GM18499 (cell line): Measurements from ENCODE around the gene ZNF543.

ENCODE experiments used
- ATAC-seq: cut with Tn5 transposase; IDR thresholded peaks from one replicate; pipeline ENCODE4 v1.9.1; 2021; ENCODE audit warnings: moderate number of reproducible peaks; ENCODE audit not compliant: insufficient read depth, unreplicated experiment

Gene ZNF543

GRCh38 chr19:57376151-57376550 is 55.9 kb downstream of the ZNF543 start:
- ATAC-seq, result no peak

- no peak for ATAC-seq
Observed at GRCh38 chr19:57377498-57378146, 57.4 kb downstream of the ZNF543 start.
